ENCODE measurements around the gene ZMIZ1.

- no peak for TF ChIP-seq POLR2A (IDR thresholded peaks at IDR 0.05)
- no peak for TF ChIP-seq CTCF (IDR thresholded peaks at IDR 0.05)
These were observed 5.7 kb upstream of the ZMIZ1 start for GRCh38 chr10:79063071-79063491.

Measured in lower leg skin (tissue), 3 donors.